ENCODE measurements around the gene EGR2.
A peak's percentile ranks its signal among the peaks of the same experiment; 100 is the strongest.
"Not testable (repeated sequence)": the region's sequence is repeated elsewhere in the genome, so short reads cannot be mapped to it uniquely, and the experiment has no call there.

The EGR2 gene

DNA sequence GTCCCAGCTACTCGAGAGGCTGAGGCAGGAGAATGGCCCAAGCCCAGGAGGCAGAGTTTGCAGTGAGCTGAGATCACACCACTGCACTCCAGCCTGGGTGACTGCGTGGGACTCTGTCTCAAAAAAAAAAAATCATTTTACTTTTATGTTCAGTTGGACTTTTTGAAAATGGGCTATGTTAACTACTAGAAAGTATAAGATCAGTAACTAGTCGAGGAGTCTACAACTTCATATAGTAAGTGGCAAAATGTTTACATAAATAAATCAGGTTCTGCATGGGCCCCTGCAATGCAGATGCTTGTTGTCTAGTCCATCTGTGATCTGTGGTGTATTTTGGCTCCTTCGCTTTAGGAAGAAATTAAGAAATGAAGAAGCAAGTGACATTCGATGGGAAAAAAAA, 23.9 kb downstream of the EGR2 start:
- DNase-seq: no peak

DNA sequence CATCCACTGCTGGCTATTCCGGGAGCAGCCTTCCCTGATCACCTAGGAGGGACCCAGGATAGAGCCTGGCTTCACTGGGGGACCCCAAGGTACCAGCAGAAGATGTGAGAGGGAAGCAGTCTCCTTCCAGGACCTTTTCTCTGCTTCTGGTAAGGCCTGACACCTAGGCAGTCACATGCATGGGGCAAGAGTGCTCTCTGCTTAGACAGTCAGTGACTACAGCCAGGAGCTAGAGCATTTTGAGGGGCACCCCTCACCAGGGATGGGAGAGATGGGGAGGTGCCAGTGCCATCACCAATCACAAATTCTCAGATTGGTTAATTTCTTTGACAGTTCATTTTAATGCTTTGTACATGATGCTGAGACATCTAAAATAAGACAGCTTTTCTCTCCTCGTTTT, 25.6 kb downstream of the EGR2 start:
- no peak for DNase-seq

- no peak for DNase-seq
Measured at GRCh38 chr10:62790019-62790555, 26.1 kb downstream of the EGR2 start.

DNA sequence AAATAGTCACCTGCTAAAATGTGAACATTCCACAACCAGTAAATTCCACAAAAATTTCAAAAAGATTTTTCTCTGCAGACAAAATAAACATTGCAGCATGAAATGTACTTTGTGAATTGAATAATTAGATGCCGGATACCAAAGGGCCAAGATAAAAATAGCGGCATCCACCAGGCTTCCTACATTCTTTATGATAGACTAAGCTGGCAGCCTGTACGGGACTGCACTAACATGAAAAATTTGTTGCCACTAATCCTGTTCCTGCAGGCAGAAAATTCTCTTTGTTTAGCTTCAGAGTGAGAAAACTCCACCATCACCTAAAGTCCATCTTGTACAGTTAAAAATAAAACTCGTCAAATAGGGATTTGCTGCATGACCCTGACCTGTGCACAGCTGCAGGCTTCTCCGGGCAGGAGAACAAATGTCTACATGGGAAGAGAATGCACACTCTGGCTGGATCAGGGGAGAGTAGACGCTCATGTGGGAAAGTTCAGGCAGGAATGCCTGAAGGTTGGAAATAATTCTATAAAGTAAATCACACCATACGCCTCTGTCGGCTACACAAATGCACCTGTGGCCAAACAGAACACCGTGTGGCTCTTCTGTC, 27.2 kb downstream of the EGR2 start:
- DNase-seq: no peak

DNA sequence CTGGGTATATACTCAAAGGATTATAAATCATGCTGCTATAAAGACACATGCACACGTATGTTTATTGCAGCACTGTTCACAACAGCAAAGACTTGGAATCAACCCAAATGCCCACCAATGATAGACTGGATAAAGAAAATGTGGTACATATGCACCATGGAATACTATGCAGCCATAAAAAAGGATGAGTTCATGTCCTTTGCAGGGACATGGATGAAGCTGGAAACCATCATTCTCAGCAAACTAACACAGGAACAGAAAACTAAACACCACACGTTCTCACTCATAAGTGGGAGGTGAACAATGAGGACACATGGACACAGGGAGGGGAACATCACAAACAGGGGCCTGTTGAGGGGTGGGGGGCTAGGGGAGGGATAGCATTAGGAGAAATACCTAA, 27.9 kb downstream of the EGR2 start:
- DNase-seq: not testable (repeated sequence)

GRCh38 chr10:62784537-62784936, 31.6 kb downstream of the EGR2 start:
- not testable (repeated sequence) for DNase-seq

DNA sequence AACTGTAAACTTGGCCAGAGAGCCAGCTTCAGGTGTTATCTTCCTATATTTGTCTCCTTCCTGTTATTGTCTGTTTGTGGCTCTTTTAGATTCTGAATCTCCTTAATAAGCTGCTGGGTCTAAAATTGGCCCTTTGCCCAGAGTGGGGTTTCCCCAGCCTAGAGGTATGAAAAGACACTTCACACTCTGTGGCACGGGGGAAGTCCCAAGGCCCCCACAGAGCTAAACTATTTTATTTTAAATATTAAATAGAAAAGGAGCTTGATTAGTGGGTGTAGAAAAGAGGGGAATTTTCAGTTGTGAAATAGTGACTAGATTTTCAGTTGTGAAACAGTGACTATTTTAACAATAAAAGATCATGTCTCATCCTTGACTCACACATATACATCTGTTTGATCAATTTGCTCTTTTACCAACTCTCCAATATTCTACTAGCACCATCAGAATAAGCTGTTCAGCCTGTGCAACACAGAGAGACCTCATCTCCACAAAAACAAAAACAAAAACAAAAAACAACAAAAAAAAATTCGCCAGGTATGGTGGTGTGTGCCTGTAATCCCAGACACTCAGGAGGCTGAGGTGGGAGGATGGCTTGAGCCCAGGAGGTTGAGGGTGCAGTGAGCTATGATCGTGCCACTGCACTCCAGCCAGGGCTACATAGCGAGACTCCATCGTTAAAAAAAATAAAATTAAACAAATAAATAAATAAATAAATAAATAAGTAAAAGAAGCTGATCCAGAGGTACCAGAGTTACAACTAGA, 36.5 kb downstream of the EGR2 start:
- peak; percentile 96 for DNase-seq

DNA sequence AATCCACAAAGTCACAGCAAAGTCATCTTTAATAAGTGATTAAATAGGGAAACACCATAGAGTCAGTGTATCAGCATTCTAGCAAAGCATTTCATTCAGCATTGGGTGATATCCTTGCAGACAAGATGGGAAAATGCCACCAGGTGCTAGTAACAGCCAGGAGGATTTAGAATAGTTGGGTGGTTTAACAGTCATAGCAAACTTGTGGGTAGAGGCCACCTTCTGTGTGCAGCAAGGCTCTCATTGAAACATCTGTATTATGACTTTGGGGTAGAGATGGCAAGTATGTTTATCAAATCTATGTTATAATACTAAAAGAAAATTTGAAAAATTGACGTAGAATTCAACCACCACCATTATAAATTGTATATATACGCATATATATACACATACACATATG, 38.0 kb downstream of the EGR2 start:
- DNase-seq: no peak

DNA sequence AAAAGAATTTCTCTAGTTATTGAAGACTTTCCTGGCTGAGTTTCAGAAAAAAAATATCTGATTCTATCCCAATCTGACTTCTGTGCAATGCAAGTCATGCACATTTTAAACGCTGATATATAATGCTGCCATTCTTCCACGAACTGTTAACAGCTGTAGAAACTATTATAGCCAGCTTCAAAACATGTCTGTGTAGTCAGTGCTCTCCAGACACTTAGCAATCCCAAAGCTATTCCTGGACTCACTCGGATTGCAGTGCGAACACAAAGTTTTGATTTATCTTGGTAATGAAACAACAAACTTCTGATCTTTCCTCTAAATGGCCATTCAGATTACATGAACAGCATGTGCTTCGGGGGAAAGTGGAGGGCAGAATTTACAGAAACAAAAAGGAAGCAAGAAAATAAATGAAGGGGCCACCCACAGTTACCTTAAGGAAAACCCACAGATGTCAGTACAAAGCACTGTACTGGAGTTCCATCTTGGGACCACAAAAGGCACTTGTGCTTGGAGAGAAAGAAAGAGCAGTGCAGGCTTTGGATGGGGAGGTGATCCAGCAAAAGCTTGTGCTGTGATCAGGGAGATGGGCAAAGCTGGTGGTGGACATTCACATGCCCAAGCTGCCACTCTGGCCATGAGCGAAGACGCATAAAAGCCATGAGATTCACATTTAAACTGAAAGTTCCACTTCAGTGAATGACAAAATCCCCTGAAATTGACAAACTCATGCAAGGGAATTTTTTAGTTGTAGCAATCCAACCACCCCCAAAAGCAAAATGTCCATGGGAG, 43.8 kb downstream of the EGR2 start:
- no peak for DNase-seq

DNA sequence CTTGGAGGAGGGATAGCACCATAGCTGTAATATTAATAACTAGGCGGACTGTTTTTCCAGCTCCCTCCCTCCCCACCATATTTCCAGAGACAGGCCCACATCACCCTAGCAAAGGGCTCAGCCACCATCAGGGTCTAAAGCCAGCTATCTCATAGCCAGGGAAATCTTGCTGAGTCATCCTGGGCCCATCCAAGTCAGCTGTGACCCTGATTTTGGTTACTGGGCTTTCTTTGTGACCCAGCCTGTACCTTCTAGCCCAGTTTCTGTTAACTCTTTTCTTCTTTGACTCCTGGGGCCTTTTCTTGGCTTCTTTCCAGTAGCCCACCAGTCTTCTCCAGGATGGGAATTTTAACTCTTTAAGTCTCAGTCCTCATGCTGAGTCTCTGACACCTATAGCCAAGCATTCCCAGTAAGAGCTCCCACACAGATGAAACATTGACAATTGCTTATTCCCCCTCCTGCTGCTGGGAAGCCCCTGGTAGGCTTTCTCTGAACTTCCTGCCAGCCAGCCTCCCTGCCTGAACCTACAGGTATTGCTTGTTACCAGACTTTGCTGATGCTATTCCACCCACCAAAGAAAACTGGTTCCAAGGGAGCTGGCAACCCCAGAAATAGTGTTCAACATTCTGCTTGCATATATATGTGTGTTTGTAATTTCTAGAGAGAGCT, 46.5 kb downstream of the EGR2 start:
- DNase-seq: no peak

DNA sequence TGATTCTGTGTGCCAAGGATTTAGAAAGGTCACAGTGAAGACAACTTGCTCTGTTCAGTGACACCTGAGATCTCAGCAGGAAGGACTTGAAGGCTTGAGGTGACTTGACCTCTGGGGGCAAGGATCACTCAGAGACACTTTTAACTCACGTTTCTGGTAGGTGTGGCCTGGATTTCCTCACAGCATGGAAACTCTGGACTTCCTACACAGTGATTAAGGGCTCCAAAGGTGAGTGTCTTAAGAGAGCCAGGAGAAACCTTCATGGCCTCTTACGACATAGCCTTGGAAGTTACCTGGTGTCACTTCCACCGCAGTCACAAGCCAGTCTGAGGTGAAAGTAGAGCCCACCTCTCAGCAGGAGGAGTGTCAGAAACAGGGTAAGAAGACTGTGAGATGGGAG, 49.8 kb downstream of the EGR2 start:
- no peak for DNase-seq

DNA sequence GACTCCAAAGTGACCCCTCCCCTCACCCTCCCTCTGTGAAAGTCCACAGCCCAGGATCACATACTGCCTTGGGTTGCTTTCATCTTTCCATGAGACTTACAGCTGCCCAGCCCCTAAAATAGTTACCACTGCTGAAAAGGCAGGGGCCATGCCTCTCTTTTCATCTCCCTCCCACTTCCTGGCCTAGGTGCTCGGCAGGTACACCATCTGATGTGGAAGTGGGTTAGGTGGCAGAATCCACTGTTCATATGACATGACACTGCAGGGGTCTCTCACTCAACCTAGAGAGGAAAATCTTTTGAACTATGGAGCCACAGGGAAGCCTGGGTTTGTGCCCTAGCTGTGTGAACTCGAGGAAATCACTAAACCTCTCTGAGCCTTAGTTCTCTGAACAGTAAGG, 50.4 kb downstream of the EGR2 start:
- DNase-seq: no peak

DNA sequence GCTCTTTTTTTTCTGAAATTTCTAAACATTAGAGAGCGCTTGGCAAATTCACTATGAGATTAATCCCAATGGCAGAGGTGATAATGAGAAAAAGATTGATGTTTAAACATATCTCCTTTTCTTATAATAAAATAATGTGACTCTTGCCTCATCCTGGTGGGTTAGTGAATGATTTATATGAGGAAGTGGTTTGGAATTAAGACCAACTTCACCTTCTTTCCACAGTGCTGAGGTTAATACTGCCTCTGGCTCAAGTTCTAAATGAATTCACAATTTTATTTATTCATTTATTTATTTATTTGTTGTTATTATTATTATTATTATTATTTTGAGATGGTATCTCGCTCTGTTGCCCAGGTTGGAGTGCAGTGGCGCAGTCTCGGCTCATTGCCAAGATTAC, 52.2 kb downstream of the EGR2 start:
- no peak for DNase-seq

- no peak for DNase-seq
Measured at GRCh38 chr10:62763155-62763554, 53.0 kb downstream of the EGR2 start.
